Activated CD4-positive, alpha-beta T cell treated with anti-CD3 and anti-CD28 coated beads for 1 hour (primary cell): ENCODE results near the gene MPDZ.
"Not testable (repeated sequence)": the region's sequence is repeated elsewhere in the genome, so short reads cannot be mapped to it uniquely, and the experiment has no call there.

Experiments
- DNase-seq: peaks from one replicate; pipeline ENCODE4 v3.0.0-alpha.2; 2020

MPDZ gene

GRCh38 chr9:13267743-13268142 is 11.7 kb downstream of the MPDZ start:
- no peak for DNase-seq

DNA sequence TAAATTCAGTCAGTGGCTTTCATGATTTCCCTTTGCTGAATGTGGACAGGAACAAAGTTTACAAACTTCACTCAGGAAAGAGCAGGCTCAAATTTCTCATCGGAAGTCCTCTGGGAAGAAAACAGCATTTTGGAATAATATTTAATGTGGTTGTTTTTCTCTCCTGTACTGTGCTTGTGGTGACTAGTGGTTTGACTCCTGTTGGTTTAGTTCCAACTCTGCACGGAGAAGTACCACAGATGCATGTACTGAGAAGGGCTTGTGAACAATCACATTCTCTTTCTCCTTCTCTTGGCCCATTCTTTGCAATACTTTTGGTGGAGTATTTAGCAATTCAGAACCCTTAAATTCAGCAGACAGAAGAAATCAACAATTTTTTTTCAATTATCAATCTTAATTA is 13.3 kb downstream of the MPDZ start:
- no peak for DNase-seq

GRCh38 chr9:13264788-13265187 is 14.7 kb downstream of the MPDZ start:
- no peak for DNase-seq

DNA sequence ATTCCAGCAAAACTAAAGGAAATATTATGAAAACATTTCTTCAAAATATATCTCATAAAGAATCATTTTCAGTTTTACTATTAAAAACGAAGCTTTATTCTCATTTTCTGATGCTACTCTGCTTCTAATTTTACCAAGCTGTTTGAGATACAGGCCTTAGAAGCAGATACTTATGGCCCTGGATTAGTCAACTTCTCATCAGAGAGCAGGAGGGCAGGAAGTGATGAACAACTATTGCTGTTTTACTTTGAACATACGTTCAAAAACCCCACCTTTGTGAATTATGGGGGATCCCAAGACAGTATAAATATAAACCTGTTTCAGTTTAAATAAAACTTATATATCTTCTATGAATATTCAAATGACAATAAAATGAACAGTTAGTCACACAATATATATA is 16.0 kb downstream of the MPDZ start:
- DNase-seq = no peak

GRCh38 chr9:13252852-13253251 is 26.6 kb downstream of the MPDZ start:
- DNase-seq = no peak

GRCh38 chr9:13244181-13244580 is 35.3 kb downstream of the MPDZ start:
- DNase-seq = no peak

GRCh38 chr9:13241283-13241682 is 38.2 kb downstream of the MPDZ start:
- no peak for DNase-seq

- no peak for DNase-seq
These were observed 39.8 kb downstream of the MPDZ start for GRCh38 chr9:13239660-13240059.

DNA sequence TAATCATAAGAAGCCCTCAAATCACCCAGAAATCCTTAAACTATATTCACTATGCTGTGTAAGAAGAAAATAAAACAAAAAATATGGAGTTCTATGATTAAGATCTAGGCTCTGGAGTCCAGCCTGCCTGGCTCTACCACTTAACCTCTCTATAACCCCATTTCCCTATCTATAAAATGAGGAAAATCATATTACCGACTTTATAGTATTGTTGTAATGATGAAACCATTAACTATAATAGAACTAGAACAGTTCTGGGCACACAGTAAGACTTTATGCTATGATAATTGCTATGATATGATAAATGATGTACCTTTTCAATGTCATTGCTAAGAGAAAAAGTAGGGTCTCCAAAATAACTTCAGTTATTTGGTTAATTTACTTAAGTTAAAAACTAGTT is 40.3 kb downstream of the MPDZ start:
- no peak for DNase-seq

GRCh38 chr9:13234932-13235331 is 44.6 kb downstream of the MPDZ start:
- DNase-seq = no peak

DNA sequence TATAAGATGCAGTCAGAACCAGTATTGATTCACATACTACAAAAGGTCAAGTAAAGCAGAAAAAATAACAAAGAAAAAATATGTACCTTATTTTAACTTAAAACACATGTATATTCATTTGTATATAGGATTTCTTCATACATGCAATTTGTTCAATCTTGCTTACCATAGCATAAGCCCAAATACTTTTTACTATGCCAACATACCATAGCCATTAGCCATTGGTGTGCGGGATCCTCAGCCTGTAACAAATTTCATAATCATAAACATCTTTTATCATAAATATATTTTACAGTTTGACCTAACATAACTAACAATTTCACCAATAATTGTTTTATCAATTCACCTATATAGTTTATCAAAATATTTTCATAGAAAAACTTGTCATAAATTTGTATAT is 51.1 kb downstream of the MPDZ start:
- DNase-seq = no peak

DNA sequence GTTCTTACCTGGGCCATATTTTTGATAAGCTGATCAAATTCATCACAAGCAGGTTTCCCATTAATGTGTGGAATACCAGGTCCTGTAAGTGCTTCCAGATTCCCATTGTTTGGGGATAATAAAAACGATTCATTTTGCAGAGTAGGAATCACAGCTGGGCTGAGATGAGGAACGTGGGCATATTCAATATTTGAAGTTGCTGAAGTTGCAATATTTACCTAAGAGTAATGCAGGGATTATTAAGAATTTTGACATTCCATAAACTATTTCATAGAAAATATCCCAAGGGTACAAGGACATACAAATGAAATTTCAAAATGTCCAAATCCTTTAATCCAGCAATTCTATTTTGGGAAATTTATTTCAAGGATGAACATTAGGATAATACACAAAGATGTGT is 55.1 kb downstream of the MPDZ start:
- DNase-seq = no peak

DNA sequence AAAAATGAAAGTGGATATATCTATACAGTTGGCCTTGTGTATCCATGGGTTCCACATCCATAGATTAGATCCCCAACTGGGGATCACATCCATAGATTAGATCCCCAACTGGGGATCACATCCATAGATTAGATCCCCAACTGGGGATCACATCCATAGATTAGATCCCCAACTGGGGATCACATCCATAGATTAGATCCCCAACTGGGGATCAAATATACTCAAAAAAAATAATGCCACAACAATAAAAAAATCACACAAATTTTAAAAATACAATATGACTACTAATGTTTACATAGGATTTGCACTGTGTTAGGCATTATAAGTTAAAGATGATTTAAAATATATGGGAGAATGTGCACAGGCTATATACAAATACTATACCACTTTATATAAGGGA is 56.8 kb downstream of the MPDZ start:
- DNase-seq = not testable (repeated sequence)

DNA sequence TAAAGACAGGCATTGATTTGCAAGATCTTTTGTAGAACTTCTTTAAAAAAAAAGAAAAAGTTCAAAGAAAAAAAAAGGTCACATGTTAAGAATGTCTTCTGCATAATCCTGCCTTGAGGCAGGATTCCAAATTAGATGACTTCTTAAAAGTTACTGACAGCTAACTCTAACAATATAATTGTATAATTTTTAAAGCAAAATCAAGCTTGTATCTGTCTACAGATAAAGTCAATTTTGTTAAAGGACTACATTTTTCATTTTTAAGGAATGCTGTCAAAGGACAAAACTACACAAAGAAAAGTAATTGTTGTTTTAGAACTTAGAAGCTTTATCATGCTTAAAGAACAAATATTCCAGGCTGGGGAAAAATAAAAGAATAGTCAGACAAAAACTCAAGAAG is 57.8 kb downstream of the MPDZ start:
- no peak for DNase-seq

DNA sequence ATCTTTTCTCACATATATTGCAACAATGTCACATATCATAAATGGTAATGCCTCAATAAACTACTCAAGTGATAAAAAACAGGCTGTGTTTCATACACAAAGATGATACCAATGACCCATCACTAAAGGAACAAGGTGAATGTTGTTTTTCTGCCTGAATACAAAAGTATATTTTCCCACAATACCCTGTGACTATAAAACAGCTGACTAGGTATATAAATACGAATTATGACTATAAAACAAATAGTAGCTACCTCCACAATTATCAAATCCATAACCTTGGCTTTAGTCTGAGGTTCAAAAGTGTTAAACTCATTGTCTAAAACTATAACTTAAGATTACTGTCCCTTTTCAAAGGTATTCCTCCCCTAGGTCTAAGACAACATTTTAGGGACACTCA is 58.7 kb downstream of the MPDZ start:
- no peak for DNase-seq

DNA sequence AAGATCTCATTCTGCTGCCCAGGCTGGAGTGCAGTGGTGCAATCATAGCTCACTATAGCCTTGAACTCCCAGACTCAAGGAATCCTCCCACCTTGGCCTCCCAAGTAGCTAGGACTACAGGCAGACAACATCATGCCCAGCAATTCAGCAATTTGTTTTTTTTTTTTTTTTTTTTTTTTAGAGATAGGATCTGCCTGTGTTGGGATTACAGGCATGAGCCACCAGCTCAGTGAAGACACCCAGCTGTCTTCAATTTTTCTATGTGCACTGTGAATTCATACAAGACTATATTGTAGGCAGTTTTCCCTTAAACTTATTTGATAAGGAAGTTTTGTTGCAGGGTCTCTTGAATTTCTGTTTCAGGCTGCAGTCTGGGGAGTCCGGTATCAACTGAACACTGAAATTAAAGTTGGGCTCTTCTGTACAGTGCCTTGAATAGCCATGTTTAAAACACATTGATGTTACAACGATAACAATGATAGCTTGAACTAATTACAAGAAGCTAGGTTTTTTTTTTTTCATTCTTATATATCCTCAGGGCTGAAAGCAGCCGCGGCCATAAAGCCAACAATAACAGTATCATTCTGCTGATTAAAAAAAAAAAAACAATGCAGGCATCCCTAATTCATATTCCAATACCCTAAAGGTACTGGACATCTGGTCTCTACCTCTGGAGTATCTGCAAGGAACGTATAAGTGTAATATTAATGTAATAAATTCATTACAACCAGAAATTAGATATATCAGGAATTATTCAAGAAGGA is 63.5 kb downstream of the MPDZ start:
- no peak for DNase-seq

- DNase-seq = no peak
These were observed 65.5 kb downstream of the MPDZ start for GRCh38 chr9:13213998-13214397.

GRCh38 chr9:13213337-13213736 is 66.2 kb downstream of the MPDZ start:
- DNase-seq = no peak

DNA sequence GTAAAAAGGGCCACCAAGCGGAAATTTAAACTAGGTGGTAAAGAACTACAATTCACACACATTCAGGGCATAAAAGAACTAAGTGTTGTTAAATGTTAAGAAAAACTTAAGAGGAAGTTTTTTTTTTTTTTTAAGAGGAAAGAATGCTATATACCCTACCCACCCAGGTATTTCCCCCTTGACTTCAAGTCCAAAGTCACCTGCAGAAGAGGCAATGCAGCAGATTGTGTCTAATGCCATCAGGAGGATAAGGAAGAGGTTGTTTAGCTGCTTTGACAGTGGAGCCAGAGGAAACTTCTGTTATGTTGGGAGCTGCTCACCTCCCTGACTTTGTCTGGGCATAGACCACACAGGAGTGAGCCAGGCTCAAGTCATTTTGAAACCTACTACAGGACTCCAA is 69.2 kb downstream of the MPDZ start:
- DNase-seq = no peak

DNA sequence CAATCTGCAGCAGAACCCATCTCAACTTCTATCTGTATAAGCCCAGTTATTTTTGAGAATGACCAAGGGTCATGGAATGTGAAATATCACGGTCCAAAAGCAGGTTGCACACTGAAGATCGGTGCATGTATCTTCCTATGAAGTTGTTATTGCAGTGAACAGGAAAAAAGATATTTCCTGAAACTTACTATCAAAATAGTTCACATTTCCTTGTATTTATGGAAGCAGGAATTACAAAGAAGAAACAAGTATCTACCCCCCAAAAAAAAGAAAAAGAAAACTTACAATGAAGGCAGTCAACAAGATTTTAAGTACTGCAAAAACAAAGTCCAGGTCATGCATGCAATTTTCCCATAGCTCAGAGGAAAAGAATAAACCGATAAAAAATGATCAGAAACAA is 70.0 kb downstream of the MPDZ start:
- DNase-seq = no peak

DNA sequence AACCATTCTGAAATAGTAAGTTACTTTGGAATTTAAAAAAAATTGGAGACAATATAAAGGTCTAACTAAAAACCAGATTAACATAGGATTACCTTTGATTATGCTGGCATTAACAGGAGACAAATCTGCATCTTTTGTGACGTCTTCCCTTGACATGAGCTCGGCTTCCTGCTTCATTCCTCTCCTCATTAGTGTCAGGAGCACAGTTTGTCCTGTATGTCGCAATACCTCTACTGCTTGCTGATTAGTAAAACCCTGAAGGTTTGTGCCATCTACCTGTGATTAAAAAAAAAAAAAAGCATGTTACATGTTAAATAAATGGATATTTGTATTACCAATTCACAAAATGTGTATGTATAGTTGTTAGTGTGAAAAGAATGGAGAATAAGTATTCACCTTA is 73.7 kb downstream of the MPDZ start:
- no peak for DNase-seq

GRCh38 chr9:13190040-13190439 is 89.5 kb downstream of the MPDZ start:
- no peak for DNase-seq

DNA sequence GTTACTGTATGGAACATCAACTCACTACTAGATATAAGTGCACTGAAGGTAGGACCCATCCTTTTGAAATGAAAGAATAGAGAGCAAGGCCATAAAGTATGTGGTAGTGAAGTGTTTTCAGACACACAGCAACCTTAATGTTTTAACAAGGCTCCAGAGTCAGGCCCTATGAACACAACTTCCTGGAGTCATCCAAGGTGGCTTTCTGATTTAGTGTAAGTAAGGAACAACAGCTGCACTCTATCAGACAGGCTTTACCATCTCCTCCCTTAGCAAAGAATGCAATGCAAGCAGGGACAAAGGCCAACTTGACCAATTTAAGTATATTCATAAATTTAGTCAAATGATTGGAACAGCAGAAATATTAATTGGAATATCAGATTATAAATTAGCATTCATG is 90.1 kb downstream of the MPDZ start:
- DNase-seq = no peak

DNA sequence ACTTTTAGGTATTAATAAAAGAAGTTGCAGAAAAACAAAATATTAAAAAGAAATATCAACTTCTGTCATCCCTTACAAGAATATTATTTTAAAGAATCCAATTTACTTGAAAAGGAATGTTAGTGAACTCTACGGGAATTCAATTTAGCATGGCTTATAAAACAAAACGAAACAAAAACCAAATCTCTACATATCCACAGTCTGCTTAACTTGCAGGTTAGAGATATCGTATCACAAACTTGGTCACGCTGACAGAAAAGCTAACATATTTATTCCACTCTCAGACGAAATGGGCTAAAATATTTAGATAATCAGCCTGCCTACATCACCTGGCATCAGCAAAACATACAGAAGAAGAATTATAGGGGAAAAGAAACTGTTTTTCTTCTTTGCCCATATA is 92.7 kb downstream of the MPDZ start:
- no peak for DNase-seq

DNA sequence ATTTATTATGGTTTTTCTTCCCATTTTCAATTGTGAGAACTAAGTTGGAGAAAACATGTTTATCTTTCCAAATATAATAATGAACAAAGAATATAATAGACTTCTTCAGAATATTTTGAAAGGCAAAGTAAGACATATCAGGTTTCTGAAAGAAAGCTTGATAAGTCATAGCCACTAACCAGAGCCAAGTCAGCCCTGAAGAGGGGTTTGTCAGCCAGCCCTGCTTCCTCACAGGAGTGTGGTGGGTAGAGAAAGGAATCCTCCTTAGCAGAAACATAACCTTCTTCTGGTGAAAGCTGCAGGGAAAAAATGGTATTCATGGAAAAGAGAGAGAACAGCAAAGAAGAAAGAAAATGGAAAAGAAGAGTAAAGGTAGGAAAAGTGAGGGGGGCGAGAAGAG is 93.4 kb downstream of the MPDZ start:
- no peak for DNase-seq

DNA sequence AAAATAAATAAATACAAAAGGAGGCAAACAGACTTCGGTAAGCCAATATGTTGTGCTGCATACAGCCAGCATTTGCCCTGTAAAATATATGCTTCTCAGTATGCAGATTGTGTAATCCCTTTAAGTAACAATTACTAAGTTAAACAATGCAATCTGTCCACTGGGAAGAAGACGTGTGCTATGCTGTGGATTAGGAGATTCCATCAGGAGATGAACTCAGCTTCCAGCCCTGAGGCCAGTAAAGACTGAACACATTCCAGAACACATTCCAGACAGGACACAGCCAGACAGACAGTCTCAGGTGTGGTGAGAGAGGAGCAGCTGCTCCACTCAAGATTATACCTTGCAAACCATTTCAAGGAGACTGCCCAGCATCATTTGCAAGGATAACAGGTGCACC is 97.8 kb downstream of the MPDZ start:
- DNase-seq = no peak
